ENCODE results near the gene SPEM2. TPM values are rescaled to one million over a fixed set of nuclear protein-coding genes. Genes with fewer than 3 reads are reported as not detected.
A peak's percentile ranks its signal among the peaks of the same experiment; 100 is the strongest.

The SPEM2 gene
- total RNA-seq, 1 donor from 2014 or later, result not detected

GRCh38 chr17:7391307-7391706 lies 34.1 kb upstream of the SPEM2 start:
- Mint-ChIP-seq H3K4me1 (peaks cover 12% of the 10 kb centered on the region), H3K9me3 (no peaks in the 10 kb centered on the region), H3K4me3 (no peak overlapping the region), H3K27ac (no peak overlapping the region), H3K27me3 (ENCODE audit: low read depth) (no peaks in the 10 kb centered on the region), H3K36me3 (peaks cover 16% of the 10 kb centered on the region)
- no peak for DNase-seq (ENCODE audit: low spot score in 2 of 2, unreplicated experiment in 2 of 2)
- TF ChIP-seq, protein P1, sequence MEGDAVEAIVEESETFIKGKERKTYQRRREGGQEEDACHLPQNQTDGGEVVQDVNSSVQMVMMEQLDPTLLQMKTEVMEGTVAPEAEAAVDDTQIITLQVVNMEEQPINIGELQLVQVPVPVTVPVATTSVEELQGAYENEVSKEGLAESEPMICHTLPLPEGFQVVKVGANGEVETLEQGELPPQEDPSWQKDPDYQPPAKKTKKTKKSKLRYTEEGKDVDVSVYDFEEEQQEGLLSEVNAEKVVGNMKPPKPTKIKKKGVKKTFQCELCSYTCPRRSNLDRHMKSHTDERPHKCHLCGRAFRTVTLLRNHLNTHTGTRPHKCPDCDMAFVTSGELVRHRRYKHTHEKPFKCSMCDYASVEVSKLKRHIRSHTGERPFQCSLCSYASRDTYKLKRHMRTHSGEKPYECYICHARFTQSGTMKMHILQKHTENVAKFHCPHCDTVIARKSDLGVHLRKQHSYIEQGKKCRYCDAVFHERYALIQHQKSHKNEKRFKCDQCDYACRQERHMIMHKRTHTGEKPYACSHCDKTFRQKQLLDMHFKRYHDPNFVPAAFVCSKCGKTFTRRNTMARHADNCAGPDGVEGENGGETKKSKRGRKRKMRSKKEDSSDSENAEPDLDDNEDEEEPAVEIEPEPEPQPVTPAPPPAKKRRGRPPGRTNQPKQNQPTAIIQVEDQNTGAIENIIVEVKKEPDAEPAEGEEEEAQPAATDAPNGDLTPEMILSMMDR (IDR thresholded peaks at IDR 0.05; ENCODE audit: unreplicated experiment), result no peak

DNA sequence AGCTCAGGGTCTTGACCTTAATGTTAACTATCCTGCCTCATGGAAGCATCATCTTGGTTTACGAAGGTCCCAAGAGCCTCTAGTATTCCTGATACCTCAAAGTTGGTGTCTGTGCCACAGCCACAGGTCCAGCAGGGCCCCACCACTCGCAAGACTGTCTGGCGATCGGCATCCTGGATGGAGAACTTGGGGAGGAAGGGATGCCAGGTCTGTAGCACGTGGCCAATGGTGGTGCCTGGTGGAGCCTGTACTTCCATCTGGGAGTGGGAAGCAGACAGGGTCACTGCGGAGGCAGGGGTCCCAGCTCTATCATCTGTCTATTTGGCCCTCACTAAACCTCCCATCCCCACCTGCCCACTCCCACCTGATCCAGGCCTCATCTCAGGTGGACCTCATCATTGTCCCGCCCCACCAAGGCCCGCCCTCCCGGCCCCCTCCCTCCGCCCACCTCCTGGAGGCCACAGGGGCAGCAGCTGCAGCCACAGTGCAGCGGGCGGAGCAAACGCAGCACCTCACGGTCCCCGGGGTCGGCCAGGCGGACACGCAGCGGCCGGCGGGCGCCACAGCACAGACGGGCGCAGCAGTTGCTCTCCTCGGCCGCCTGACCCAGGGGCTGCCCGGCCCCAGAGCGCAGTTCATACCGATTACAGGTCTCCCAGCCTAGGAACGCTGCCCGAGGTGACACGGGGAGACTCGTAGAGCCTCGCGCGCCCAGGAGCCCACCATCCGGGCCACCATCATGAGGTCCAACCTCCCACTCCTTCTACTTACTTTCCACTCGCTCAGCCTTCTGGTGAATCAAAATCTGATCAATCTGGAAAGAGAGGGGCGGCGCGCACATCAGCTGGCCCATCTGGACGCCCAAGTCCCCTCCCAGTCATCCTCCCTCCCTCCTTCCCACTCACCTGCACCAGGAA lies 32.5 kb upstream of the SPEM2 start:
- Mint-ChIP-seq H3K36me3 (peaks cover 16% of the 10 kb centered on the region), H3K9me3 (no peaks in the 10 kb centered on the region), H3K27me3 (ENCODE audit: low read depth) (no peaks in the 10 kb centered on the region), H3K4me3 (peak overlapping the region; percentile 90), H3K27ac (peak overlapping the region; percentile 66), H3K4me1 (peaks cover 12% of the 10 kb centered on the region)
- TF ChIP-seq, protein P1 (IDR thresholded peaks at IDR 0.05; ENCODE audit: unreplicated experiment), result no peak
- no peak for DNase-seq (ENCODE audit: low spot score in 2 of 2, unreplicated experiment in 2 of 2)

- H3K27ac Mint-ChIP-seq, result peak overlapping the region; percentile 88
- TF ChIP-seq, protein P1 (IDR thresholded peaks at IDR 0.05; ENCODE audit: unreplicated experiment), result no peak
- H3K27me3 Mint-ChIP-seq (ENCODE audit: low read depth), result no peaks in the 10 kb centered on the region
- no peak for DNase-seq (ENCODE audit: low spot score in 2 of 2, unreplicated experiment in 2 of 2)
- H3K9me3 Mint-ChIP-seq, result no peaks in the 10 kb centered on the region
- H3K36me3 Mint-ChIP-seq, result peaks cover 16% of the 10 kb centered on the region
- peak overlapping the region; percentile 90 for H3K4me3 Mint-ChIP-seq
- H3K4me1 Mint-ChIP-seq, result peaks cover 12% of the 10 kb centered on the region
These were observed 31.6 kb upstream of the SPEM2 start for GRCh38 chr17:7393613-7394451.

GRCh38 chr17:7394452-7395191 lies 30.8 kb upstream of the SPEM2 start, which contains the start of gene PLSCR3:
TSS of gene PLSCR3 (minus strand) at chr17:7394525. CDS start at chr17:7394110, 415 bp downstream.
- peak; percentile 77 to 87 for DNase-seq (ENCODE audit: low spot score in 2 of 2, unreplicated experiment in 2 of 2)
- Mint-ChIP-seq H3K36me3 (peaks cover 17% of the 10 kb centered on the region), H3K9me3 (no peaks in the 10 kb centered on the region), H3K27me3 (ENCODE audit: low read depth) (no peaks in the 10 kb centered on the region), H3K27ac (peak within 1 kb of the TSS; percentile 99), H3K4me3 (peak within 1 kb of the TSS; percentile 90), H3K4me1 (peaks cover 12% of the 10 kb centered on the region)
- TF ChIP-seq, protein P1 (IDR thresholded peaks at IDR 0.05; ENCODE audit: unreplicated experiment), result peak; percentile 49

DNA sequence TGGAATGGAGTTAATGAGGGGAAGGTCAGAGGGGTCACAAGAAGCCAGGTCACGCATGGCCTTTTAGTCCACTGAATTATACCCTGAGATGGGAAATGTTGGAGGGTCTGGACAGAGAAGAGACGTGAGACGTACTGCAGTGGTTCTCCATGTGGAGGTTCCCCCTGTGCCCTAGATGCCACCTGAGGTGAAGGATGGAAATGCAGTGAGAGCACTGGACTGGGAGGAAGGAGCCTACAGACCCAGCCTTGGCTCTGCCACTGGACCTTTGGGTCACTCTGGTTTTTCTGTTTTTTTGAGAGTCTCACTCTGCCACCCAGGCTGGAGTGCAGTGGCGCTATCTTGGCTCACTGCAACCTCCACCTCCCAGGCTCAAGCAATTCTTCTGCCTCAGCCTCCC lies 29.3 kb upstream of the SPEM2 start:
- no peak for DNase-seq (ENCODE audit: low spot score in 2 of 2, unreplicated experiment in 2 of 2)
- H3K4me1 Mint-ChIP-seq, result peaks cover 12% of the 10 kb centered on the region
- TF ChIP-seq, protein P1 (IDR thresholded peaks at IDR 0.05; ENCODE audit: unreplicated experiment), result no peak
- no peaks in the 10 kb centered on the region for H3K27me3 Mint-ChIP-seq (ENCODE audit: low read depth)
- H3K4me3 Mint-ChIP-seq, result no peak overlapping the region
- H3K9me3 Mint-ChIP-seq, result no peaks in the 10 kb centered on the region
- H3K27ac Mint-ChIP-seq, result no peak overlapping the region
- peaks cover 12% of the 10 kb centered on the region for H3K36me3 Mint-ChIP-seq
